Gastroesophageal sphincter (tissue), 3 donors: ENCODE results near the gene NUDT8.

Source experiments
- CTCF ChIP-seq, 4 experiments: fragments of 200-600 bp in 2 of 4; fragments of 450-650 bp in 2 of 4; sonication (generic) in 1 of 4; IDR thresholded peaks; one replicate each; pipeline ENCODE4 v1.5.1; 2017 to 2019; ENCODE audit warnings: antibody characterized with exemption in 4 of 4, mild to moderate bottlenecking in 2 of 4, moderate library complexity in 2 of 4
- POLR2A ChIP-seq, 2 donors: fragments of 450-650 bp; IDR thresholded peaks; one replicate each; pipeline ENCODE4 v1.6.1; 2017; ENCODE audit warnings: antibody characterized with exemption in 2 of 2, mild to moderate bottlenecking in 2 of 2, moderate library complexity in 1 of 2
- POLR2AphosphoS5 ChIP-seq: sonication (generic); formaldehyde crosslinking; IDR thresholded peaks from one replicate; pipeline ENCODE4 v1.6.1; 2017; ENCODE audit warnings: antibody characterized with exemption

DNA sequence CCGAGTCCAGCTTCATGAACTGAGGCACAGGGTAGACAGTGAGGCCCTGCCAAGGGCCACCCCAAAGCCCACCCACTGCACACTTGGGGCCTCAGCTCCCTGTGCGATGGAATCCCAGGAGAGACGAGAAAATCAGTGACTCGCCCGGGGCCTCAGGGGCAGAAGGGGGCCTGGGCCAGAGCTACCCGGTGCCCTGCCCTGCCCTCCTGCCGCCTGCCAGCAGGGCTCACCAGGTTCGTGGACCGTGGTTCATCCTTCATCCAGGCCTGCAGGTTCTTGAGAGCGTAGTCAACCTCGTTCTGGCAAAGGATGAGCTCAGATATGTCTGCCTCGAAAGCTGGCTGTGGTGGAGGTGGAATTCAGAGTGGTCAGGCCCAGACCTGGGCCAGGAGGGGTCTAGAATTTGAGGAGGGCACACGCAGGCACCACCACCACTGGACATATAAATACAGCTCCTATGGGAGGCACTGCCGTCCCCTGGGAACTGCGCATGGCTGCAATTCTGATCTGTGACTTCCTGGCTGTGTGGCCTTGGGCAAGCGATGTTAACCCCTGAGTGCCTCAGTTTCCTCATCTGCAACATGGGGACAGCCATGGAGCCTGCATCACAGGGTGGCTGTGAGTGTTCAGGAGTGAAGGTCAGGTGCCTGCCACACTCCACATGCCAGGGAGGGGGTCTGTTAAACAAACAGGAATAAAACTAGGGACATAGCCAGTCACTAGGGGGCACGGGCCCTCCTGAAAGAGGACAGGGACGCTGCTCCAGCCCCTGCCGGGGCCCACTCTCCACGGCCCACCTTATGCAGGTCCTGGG is 37.1 kb upstream of the NUDT8 start:
- TF ChIP-seq CTCF (IDR thresholded peaks at IDR 0.05) (no peak), POLR2A (IDR thresholded peaks at IDR 0.05) (no peak), POLR2AphosphoS5 (no peak)
